ACHN (cell line): ENCODE measurements around the gene FGFR3.

Experiments used
- DNase-seq: peaks from one replicate; pipeline ENCODE4 v3.0.0-alpha.2; 2015
- in situ Hi-C: cut with HindIII; loops from 2 replicates; pipeline ENCODE4 v1.10.0; 2017; ENCODE audit warnings: low sequenced_read_pairs, low pct_ligation_motif_present, low pct_unique_long_range_greater_than_20kb

Gene FGFR3

DNA sequence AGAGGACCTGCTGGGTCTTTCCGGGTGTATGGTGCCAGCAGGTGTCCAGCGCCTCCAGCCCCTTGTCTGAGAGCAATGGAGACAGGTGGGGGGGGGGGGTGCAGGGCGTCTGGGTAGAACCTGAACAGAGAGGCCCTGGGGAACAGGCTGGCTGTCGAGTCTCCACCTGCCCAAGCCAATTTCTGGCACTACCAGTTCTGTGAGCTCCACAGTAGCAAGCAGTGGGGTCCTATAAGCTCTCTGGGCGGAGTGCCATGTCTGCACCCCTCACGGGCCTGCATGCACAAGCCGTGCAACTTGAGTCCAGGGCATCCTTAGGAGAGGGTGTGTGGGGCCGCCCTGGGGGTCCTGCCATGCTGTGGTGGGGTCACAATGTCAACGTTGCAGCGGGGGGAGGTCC lies 10.1 kb upstream of the FGFR3 start:
- no peak for DNase-seq
- in situ Hi-C loops, result no loop called here

DNA sequence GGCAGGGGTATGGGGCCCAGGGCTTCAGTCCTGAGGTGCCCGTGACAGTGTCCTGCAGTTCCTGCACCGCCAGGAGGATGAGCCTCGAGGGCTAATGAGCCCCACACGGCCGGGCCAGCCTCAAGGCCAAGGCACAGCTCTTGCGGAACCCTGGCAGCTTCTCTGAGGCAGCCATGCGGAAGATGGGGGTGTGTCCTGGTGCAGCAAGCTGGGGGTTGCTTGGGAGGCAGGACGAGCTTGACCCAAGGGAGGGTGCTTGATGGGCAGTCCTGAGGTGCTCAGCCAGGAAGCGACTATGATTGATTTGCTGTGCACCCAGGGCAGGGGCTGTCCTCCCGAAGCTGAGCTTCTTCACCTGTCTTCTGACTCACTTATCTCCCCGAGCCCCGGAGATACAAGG lies 9.1 kb upstream of the FGFR3 start:
- in situ Hi-C loops, result no loop called here
- no peak for DNase-seq

- in situ Hi-C loops, result no loop called here
- no peak for DNase-seq
Measured at GRCh38 chr4:1784395-1784788, 8.7 kb upstream of the FGFR3 start.

DNA sequence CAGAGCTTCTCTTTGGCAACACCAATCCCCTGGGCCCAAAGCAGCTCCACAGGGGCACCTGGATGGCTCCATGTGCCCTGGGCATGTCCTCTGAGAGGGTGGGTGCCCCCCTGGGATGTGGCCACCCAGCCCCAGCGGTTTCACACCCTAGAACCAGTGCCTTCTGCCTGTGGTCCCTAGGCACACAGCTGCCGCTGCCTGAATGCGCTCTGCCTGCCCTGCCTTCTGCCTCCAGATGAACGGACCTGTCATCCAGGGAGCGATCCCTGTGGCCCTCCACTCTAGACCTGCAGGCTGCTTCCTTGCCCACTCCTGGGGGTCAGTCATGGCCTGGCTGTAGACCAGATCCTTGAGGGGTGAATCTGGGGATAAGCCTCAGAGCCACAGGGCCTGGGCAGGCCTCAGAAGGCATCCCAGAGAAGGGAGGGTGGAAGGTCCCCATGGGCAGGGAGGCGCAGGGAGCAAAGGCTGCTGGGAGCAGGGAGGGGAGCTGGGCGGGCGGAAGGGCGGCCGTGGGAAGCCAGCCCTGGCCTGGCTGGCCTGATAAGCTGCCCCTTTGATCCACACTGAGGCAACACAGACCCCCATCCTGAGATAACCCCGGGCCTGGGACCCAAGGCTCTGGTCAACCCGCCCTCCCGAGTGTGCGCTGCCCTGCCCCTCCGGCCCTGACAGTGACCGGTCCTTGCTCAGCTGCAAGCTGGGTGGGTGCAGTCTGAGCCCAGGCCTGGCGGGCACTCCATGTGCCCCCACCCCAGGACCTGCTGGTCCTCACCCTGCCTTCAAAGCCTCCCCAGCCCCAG lies 8.1 kb upstream of the FGFR3 start:
- DNase-seq, result no peak
- in situ Hi-C loops, result no loop called here

DNA sequence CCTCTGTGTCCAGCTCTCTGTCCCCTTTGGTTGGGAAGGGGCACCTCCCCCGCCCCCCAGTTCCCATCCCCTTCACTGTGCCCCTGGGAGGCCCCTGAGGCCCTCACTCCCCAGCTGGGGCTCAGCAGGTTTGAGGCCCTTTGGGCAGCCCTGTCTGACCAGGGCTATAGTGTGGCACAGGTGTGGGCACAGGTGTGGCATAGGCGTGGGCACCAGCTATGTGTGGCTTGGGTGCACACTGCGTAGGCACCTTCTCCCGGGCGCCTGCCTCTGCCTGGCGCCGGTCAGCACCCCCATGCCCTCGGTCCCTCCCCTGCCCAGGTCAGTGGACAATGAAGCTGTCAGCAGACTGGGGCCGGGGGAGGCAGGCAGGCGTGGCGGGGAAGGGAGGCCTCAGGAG lies 7.5 kb upstream of the FGFR3 start:
- no peak for DNase-seq

DNA sequence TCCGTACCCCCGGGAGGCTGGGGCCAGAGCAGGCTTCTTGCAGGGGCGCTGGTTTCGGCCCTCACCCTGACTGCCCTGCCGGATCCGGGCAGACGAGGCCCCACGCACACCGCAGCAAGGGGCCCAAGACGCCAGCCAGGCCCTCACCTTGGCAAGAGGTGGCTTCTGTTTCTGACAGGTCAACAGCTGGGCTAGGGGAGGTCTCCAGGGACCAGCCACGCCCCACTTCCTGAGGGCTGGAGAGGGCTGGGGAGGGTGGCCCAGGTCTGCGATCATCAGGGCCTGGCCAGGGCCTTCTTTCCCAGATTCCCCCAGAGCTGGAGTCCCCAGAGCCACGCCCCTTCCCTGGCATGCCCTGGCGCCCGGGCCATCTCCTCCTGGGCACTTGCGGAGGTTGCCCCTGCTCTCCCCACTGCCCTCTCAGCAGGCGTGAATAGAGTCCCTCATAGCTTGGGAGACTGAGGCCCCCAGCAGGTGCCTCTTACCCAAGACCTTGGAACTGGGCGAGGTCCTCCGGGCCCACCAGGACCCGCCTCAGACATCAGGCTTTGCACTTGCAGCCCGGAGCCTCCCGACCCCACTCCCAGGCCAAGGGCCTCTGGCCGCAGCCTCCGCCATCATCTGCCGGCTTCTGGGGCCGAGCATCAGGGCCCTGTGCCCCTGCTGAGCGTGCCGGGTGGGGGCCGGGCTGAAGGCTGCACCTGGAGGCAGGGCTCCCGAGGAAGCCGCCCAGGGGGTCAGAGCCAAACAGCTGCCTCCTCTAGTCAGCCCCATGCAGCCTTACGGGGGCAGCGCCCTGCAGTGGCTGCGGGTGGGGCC lies 6.3 kb upstream of the FGFR3 start:
- in situ Hi-C loops, result no loop called here
- no peak for DNase-seq

More for the DNA sequence above, 7.5 kb upstream of the FGFR3 start:
- in situ Hi-C loops, result no loop called here

DNA sequence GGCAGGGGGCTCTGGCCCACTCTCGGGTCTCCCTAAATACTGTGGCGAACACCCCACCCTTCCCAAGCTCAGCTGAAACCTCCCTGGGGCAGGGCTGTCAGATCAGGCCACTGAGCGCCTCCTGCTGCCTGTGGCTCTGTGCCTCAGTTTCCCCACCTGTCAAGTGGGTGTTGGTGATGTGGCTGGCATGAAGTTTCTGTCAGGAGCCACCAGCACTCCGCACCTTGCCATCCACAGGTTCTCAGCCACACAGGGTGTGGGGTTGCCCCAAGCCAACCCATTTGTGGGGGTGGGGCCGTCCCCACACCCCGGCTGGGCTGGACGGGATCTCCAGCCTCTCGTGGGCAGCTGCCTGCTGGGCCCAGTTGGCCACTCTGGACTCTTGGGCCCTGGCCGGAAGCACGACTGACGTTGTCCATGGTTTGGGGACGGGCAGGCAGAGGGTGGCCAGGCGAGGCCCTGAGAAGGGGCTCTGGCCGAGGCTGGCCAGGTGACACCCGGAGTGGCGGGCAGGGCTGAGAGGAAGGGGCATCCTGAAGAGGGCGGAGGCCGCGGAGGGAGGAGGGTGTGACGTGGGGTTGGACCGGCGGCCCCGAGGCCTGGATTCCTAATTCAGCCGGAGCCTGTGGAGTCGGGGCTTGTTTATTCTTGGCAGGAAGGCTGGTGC lies 5.5 kb upstream of the FGFR3 start:
- in situ Hi-C loops, result no loop called here

DNA sequence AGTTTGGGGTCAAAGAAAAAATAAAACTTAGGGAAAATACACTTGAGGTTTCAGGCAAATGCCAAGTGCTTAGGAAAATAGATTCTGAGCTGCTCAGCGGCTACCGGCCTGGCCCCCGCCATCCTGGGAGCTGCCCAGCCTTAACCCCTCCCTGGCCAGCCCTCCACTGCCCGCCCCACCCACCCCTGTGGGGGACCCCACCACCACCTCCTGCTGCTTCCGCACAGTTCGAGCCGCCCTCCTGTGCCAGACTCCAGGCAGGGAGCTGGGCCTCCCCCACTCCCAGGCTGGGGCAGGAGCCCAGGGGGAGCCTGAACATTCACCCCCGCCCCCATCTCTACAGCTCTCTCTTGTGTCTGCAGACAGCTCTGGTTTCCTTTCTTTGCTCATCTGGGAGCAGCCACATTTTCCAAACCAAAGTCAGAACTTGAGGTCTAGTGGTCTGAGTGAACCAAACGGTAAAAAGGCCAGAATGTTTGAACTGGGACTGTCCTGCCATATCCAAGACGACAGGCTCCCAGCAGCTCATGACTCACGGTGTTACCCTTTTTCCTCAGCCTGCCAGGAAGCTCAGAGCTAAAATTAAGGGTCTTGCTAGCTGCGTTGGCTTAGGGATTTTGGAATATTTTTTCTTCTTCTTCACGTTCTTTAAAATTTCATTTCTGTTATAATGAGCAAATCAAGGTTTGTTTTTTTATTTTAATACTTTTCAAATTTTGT lies 4.7 kb upstream of the FGFR3 start:
- DNase-seq, result no peak
- in situ Hi-C loops, result no loop called here

More for the DNA sequence above, 5.5 kb upstream of the FGFR3 start:
- no peak for DNase-seq

- DNase-seq, result no peak
- in situ Hi-C loops, result no loop called here
Measured at GRCh38 chr4:1789552-1789951, 3.5 kb upstream of the FGFR3 start.

- in situ Hi-C loops, result no loop called here
- no peak for DNase-seq
Measured at GRCh38 chr4:1790005-1790404, 3.1 kb upstream of the FGFR3 start.

DNA sequence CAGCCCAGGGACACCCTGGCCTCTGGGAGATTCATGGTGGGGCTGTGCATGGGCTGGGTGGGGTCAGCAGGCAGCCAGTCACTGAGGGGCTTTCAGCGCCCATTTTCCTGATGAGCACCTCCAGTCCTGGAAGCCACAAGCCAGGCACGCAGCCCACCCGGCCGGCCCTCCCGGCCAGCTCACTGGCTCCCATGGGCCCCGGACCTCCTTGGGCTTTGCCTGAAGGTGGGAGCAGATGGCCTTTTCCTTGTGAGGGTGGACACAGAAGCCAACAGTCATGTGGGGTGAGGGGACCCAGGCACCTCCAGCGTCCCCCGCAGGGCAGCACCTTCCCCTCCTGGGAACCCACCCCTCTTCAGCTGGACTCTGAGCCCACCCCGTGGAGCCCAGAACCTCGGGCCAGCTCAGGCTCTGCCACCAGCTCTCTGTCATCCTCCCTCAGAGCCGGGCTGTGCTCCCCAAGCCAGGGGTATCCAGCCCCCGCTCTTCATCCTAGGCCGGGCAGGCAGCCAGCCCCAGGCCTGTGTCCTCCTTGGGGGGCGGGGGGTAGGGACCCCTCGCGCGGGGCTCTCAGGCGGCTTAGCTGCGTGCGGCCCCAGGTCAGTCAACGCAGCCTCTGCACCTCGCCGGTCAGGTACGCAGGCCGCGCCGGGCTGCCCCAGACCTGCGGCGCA lies 798 bp upstream of the FGFR3 start:
- no peak for DNase-seq
- in situ Hi-C loops, result no loop called here

DNA sequence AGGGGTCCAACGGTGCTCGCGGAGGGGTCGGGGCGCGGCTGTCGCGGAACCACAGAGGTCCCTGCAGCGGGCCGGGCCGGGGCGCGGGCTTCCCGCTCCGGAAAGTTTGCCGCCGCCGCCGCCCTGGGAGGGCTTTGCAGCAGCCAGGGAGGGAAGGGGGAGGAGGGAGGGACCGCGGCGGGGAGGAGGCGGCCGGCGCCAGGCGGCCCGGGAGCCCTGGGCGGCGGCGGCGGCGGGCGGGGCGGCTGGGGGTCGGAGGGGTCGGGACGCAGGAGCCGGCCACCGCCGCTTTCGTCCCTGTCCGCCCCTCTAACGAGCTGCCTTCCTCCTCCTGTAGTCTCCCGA lies 375 bp downstream of the FGFR3 start:
- DNase-seq, result peak; percentile 9
- in situ Hi-C loops, result no loop called here

GRCh38 chr4:1793940-1794808 lies 1.1 kb downstream of the FGFR3 start:
- peak; percentile 2 for DNase-seq
- in situ Hi-C loops, result no loop called here

GRCh38 chr4:1794809-1795298 lies 1.8 kb downstream of the FGFR3 start:
- in situ Hi-C loops, result no loop called here
- no peak for DNase-seq

GRCh38 chr4:1795299-1796195 lies 2.5 kb downstream of the FGFR3 start:
- in situ Hi-C loops, result no loop called here
- peak; percentile 4 for DNase-seq

DNA sequence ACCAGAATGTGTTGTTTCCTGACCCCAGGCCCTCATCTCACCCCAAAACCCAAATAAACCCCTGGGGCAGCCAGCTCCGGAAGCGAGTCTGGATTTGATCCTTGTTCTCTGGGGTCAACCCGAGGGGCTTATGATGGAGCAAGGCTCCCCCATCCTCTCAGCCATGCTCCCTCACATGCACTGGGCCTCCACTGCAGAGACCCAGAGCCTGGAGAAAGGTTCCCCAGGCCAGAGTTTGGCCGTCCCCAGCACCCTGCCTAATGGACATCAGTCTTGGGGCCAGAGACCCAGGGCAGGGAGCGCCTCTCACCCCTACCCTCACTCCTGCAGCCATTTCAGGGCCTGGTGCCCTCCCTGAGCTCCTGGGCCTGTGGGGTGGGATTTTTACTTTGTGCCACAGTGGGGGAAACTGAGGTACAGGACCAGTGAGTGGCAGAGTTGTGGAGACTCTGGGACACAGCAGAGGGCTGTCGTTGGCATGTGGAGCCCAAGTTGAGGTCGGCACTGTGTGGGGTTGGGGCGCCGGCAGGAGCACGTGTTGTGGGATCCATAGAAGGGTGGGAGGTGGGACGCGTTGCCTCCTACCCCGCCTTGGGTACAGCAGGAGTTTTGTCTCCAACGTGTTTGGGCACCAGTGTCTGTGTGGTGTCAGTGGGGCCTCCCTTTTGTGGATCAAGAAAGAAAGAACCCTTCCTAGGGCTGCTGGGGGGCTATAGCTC lies 3.6 kb downstream of the FGFR3 start:
- no peak for DNase-seq
- in situ Hi-C loops, result no loop called here
